PC-3 (cell line): Measurements from ENCODE around the gene CA10.

ENCODE experiments used
- CTCF ChIP-seq: fragments of 300-600 bp; sonication (generic); conservative IDR thresholded peaks from 2 replicates; pipeline ENCODE4 v1.5.1; 2017; ENCODE audit warnings: antibody characterized with exemption, low read depth, mild to moderate bottlenecking, low read length
- EZH2 ChIP-seq: fragments of 300-600 bp; sonication (generic); IDR thresholded peaks from one replicate; pipeline ENCODE4 v1.6.1; 2017; ENCODE audit warnings: antibody characterized with exemption, mild to moderate bottlenecking, low read length; ENCODE audit not compliant: unreplicated experiment

GRCh38 chr17:51718983-51719382 is 439.5 kb downstream of the CA10 start:
- TF ChIP-seq CTCF (no peak), EZH2 (no peak)
